GM19043 (cell line): ENCODE results near the gene GP1BA.

Source experiments
- ATAC-seq: cut with Tn5 transposase; IDR thresholded peaks from one replicate; pipeline ENCODE4 v1.9.1; 2021; ENCODE audit warnings: low read depth; ENCODE audit not compliant: unreplicated experiment

The GP1BA gene

GRCh38 chr17:4937553-4937952 is 5.5 kb downstream of the GP1BA start:
- ATAC-seq, result no peak

- ATAC-seq, result no peak
Observed at GRCh38 chr17:4938069-4938491, 6.0 kb downstream of the GP1BA start.

GRCh38 chr17:4938688-4939545 is 6.8 kb downstream of the GP1BA start:
- ATAC-seq, result no peak

GRCh38 chr17:4939546-4939795 is 7.4 kb downstream of the GP1BA start:
- no peak for ATAC-seq

GRCh38 chr17:4939796-4940554 is 7.9 kb downstream of the GP1BA start, which contains the start of the genes RNF167 and SLC25A11:
RNF167 (plus strand) TSS chr17:4940268; CDS start chr17:4940910, 642 bp downstream.
SLC25A11 (minus strand) TSS chr17:4940046; CDS start chr17:4939910, 136 bp downstream.
- peak; percentile 70 for ATAC-seq

GRCh38 chr17:4940555-4941318 is 8.7 kb downstream of the GP1BA start:
- no peak for ATAC-seq

- no peak for ATAC-seq
Observed at GRCh38 chr17:4941319-4941610, 9.2 kb downstream of the GP1BA start.

GRCh38 chr17:4942760-4943508 is 10.9 kb downstream of the GP1BA start:
- no peak for ATAC-seq

- no peak for ATAC-seq
Observed at GRCh38 chr17:4944163-4944553, 12.1 kb downstream of the GP1BA start.

- no peak for ATAC-seq
Observed at GRCh38 chr17:4944554-4945175, 12.6 kb downstream of the GP1BA start.

GRCh38 chr17:4945176-4945943 is 13.3 kb downstream of the GP1BA start:
- ATAC-seq, result no peak

- ATAC-seq, result no peak
Observed at GRCh38 chr17:4945944-4946280, 13.8 kb downstream of the GP1BA start.

GRCh38 chr17:4946312-4946976 is 14.4 kb downstream of the GP1BA start:
- no peak for ATAC-seq

GRCh38 chr17:4947010-4947410 is 14.9 kb downstream of the GP1BA start:
- ATAC-seq, result no peak

- ATAC-seq, result no peak
Observed at GRCh38 chr17:4947411-4948165, 15.5 kb downstream of the GP1BA start.

- no peak for ATAC-seq
Observed at GRCh38 chr17:4948166-4948930, 16.3 kb downstream of the GP1BA start, which contains the start of gene PFN1. PFN1 (minus strand) TSS chr17:4948530; CDS start chr17:4948394, 136 bp downstream.

- ATAC-seq, result peak; percentile 21
Observed at GRCh38 chr17:4948931-4949320, 16.8 kb downstream of the GP1BA start.
